Measurements from ENCODE around the gene RANGAP1. TPM values are rescaled to one million over a fixed set of nuclear protein-coding genes. Genes with fewer than 3 reads are reported as not detected.

Gene RANGAP1
- total RNA-seq, 2 experiments from 2014 or later = 108 to 119 TPM

GRCh38 chr22:41242396-41243117, 43.4 kb downstream of the RANGAP1 start:
- Histone ChIP-seq H3K4me3 (ENCODE audit: low read depth, low read length, poor library complexity, severe bottlenecking) (no peak overlapping the region), H4K20me1 (ENCODE audit: insufficient read depth, low read length) (no peaks in the 10 kb centered on the region), H3K27ac (ENCODE audit: low read depth, low read length, poor library complexity, severe bottlenecking) (no peak overlapping the region), H3K79me2 (ENCODE audit: insufficient read depth, low read depth, low read length) (no peaks in the 10 kb centered on the region), H3K9me2 (ENCODE audit: insufficient read depth, low read length) (no peaks in the 10 kb centered on the region), H3K4me2 (ENCODE audit: low read length) (no peak overlapping the region), H3K9me3 (ENCODE audit: low read length) (no peaks in the 10 kb centered on the region), H3K36me3 (ENCODE audit: insufficient read depth, low read length) (peaks cover 21% of the 10 kb centered on the region), H3K4me1 (ENCODE audit: insufficient read depth, low read length, poor library complexity, severe bottlenecking) (peaks cover 5% of the 10 kb centered on the region), H2AFZ (ENCODE audit: low read length) (no peak overlapping the region)
- ChIA-PET POLR2A (no interaction called here), CTCF (ENCODE audit: unreplicated experiment) (no interaction called here)
- no peak for TF ChIP-seq EZH2phosphoT487 (IDR thresholded peaks at IDR 0.05; ENCODE audit: borderline replicate concordance, low read depth, low read length)
- TF ChIP-seq, protein P1, sequence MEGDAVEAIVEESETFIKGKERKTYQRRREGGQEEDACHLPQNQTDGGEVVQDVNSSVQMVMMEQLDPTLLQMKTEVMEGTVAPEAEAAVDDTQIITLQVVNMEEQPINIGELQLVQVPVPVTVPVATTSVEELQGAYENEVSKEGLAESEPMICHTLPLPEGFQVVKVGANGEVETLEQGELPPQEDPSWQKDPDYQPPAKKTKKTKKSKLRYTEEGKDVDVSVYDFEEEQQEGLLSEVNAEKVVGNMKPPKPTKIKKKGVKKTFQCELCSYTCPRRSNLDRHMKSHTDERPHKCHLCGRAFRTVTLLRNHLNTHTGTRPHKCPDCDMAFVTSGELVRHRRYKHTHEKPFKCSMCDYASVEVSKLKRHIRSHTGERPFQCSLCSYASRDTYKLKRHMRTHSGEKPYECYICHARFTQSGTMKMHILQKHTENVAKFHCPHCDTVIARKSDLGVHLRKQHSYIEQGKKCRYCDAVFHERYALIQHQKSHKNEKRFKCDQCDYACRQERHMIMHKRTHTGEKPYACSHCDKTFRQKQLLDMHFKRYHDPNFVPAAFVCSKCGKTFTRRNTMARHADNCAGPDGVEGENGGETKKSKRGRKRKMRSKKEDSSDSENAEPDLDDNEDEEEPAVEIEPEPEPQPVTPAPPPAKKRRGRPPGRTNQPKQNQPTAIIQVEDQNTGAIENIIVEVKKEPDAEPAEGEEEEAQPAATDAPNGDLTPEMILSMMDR (conservative IDR thresholded peaks at IDR 0.05; ENCODE audit: low read length) = no peak
- intact Hi-C loops (cut with micrococcal nuclease; ENCODE audit: unreplicated experiment) = no loop called here
- BruUV-seq (replicated peaks) = no TSS peak
- DNase-seq (ENCODE audit: low spot score) = no peak

GRCh38 chr22:41241133-41241676, 44.8 kb downstream of the RANGAP1 start:
- intact Hi-C loops (cut with micrococcal nuclease; ENCODE audit: unreplicated experiment) = no loop called here
- peaks cover 9% of the 10 kb centered on the region for H3K4me1 ChIP-seq (ENCODE audit: insufficient read depth, low read length, poor library complexity, severe bottlenecking)
- no peaks in the 10 kb centered on the region for H3K79me2 ChIP-seq (ENCODE audit: insufficient read depth, low read depth, low read length)
- no TSS peak for BruUV-seq (replicated peaks)
- no peaks in the 10 kb centered on the region for H3K9me3 ChIP-seq (ENCODE audit: low read length)
- TF ChIP-seq, protein P1 (conservative IDR thresholded peaks at IDR 0.05; ENCODE audit: low read length) = no peak
- TF ChIP-seq EZH2phosphoT487 (IDR thresholded peaks at IDR 0.05; ENCODE audit: borderline replicate concordance, low read depth, low read length) = no peak
- POLR2A ChIA-PET = no interaction called here
- no peak overlapping the region for H3K4me3 ChIP-seq (ENCODE audit: low read depth, low read length, poor library complexity, severe bottlenecking)
- no peak for DNase-seq (ENCODE audit: low spot score)
- no peak overlapping the region for H3K4me2 ChIP-seq (ENCODE audit: low read length)
- H4K20me1 ChIP-seq (ENCODE audit: insufficient read depth, low read length) = no peaks in the 10 kb centered on the region
- H2AFZ ChIP-seq (ENCODE audit: low read length) = no peak overlapping the region
- H3K36me3 ChIP-seq (ENCODE audit: insufficient read depth, low read length) = peaks cover 10% of the 10 kb centered on the region
- no peaks in the 10 kb centered on the region for H3K9me2 ChIP-seq (ENCODE audit: insufficient read depth, low read length)
- CTCF ChIA-PET (ENCODE audit: unreplicated experiment) = no interaction called here
- no peak overlapping the region for H3K27ac ChIP-seq (ENCODE audit: low read depth, low read length, poor library complexity, severe bottlenecking)

Measured in OCI-LY7 (cell line).